Body of pancreas (tissue), 4 donors: ENCODE results near the gene SYTL1. TPM values are rescaled to one million over a fixed set of nuclear protein-coding genes. Genes with fewer than 3 reads are reported as not detected.
A peak's percentile ranks its signal among the peaks of the same experiment; 100 is the strongest.

Experiments
- ATAC-seq: fragments of 150-250 bp; one replicate; pipeline ENCODE4 v1.9.1; 2016
- DNase-seq, 4 donors: peaks; one replicate each; pipeline ENCODE4 v3.0.0-alpha.2; 2019
- H3K27ac ChIP-seq, 4 donors: fragments of 200-600 bp; sonication (generic); 1 replicate in 3 of 4; 2 replicates in 1 of 4; pipeline versions ENCODE4 v1.5.1 to v1.6.1; 2016 to 2019; ENCODE audit warnings: mild to moderate bottlenecking in 1 of 4, mixed read lengths in 1 of 4, moderate library complexity in 1 of 4
- H3K27me3 ChIP-seq, 2 donors: fragments of 200-600 bp; sonication (generic); one replicate each; pipeline ENCODE4 v1.6.0; 2016; ENCODE audit warnings: mild to moderate bottlenecking in 1 of 2
- H3K36me3 ChIP-seq, 2 donors: fragments of 200-600 bp; sonication (generic); replicated peaks in 1 of 2; 2 replicates each; pipeline ENCODE4 v1.5.1; 2016; ENCODE audit warnings: low read depth in 2 of 2; ENCODE audit not compliant: insufficient read depth in 1 of 2
- H3K4me1 ChIP-seq: fragments of 200-600 bp; sonication (generic); one replicate; pipeline ENCODE4 v1.6.0; 2016
- H3K4me3 ChIP-seq, 2 donors: fragments of 200-600 bp; sonication (generic); 1 replicate in 1 of 2; 2 replicates in 1 of 2; pipeline ENCODE4 v1.5.1; 2016 to 2019
- H3K9me3 ChIP-seq, 3 donors: fragments of 200-600 bp; sonication (generic); 1 replicate in 2 of 3; 2 replicates in 1 of 3; pipeline ENCODE4 v1.5.1; 2016
- CTCF ChIP-seq, 7 experiments: fragments of 450-650 bp in 4 of 7; fragments of 200-600 bp in 3 of 7; sonication (generic) in 3 of 7; IDR thresholded peaks; one replicate each; pipeline ENCODE4 v1.5.1; 2016 to 2019; ENCODE audit warnings: antibody characterized with exemption in 7 of 7
- POLR2A ChIP-seq, 3 donors: fragments of 450-650 bp; IDR thresholded peaks; one replicate each; pipeline ENCODE4 v1.6.1; 2016; ENCODE audit warnings: antibody characterized with exemption in 3 of 3, mild to moderate bottlenecking in 2 of 3
- WGBS, 2 donors: methylation state at CpG; one replicate each; pipeline ENCODE4 v1.1.5; 2017; 5-methylcytosine and 5-hydroxymethylcytosine counted together
- intact Hi-C: fragments of 100-400 bp; cut with DNase I; formaldehyde crosslinking; loops from one replicate; pipeline ENCODE4 v1.15.1; 2023
- small RNA-seq: library from RNA; depleted of rRNA; stranded (forward); fragments of <200 nt; gene quantifications from one replicate; pipeline ENCODE3, GENCODE V24; 2016
- total RNA-seq, 2 donors: library from RNA; depleted of rRNA; stranded (reverse); fragments of >200 nt; gene quantifications; one replicate each; pipeline ENCODE4 v1.1.0, GENCODE V29; 2016

Gene SYTL1
- total RNA-seq, 2 donors from 2014 or later = 107 to 129 TPM

- 59 to 82% methylated on average over 16 to 24 of the region's 24 CpGs for WGBS, 2 donors
- Histone ChIP-seq H3K27me3 (no peaks in the 10 kb centered on the region), H3K27ac (peak overlapping the region in 3 of 4 donors; percentile 20 to 55 (median 51)), H3K9me3 (no peaks in the 10 kb centered on the region), H3K4me1 (peaks cover 10% of the 10 kb centered on the region), H3K4me3 (no peak overlapping the region), H3K36me3 (peaks cover 0 to 10% of the 10 kb centered on the region in 2 donors)
- ATAC-seq (no peak), DNase-seq (peak in 3 of 4 donors; percentile 28 to 46 (median 34))
- no peak for TF ChIP-seq POLR2A (IDR thresholded peaks at IDR 0.05)
- TF ChIP-seq CTCF (IDR thresholded peaks at IDR 0.05) = peak in 1 of 7 experiments; percentile 14
- intact Hi-C loops = no loop called here
Measured at GRCh38 chr1:27403065-27403726, 61.4 kb downstream of the SYTL1 start.

Small RNA genes within 50 kb of the gene (small RNA-seq; reads per million reads assigned to genes)
- not detected for gene RNU6-48P

Other genes with a start within 250 kb of the SYTL1 start
- 1 to 10 TPM; 6.9 to 7.8 TPM for gene SLC9A1, start 186.9 kb upstream of the SYTL1 start, total RNA-seq
- gene WDTC1, start 107.4 kb upstream of the SYTL1 start, total RNA-seq = 10 to 100 TPM; 22.7 to 28.3 TPM
- 10 to 100 TPM in 1 of 2 donors, 1 to 10 TPM in 1; 8.6 to 20.0 TPM for gene TMEM222, start 19.9 kb upstream of the SYTL1 start, total RNA-seq
- 10 to 100 TPM; 28.8 to 31.3 TPM for gene MAP3K6, start 24.9 kb downstream of the SYTL1 start, total RNA-seq
- 1 to 10 TPM; 1.3 to 1.6 TPM for gene FCN3, start 32.8 kb downstream of the SYTL1 start, total RNA-seq
- 1 to 10 TPM in 1 of 2 donors, not detected in 1; 1.3 TPM for gene CD164L2, start 41.3 kb downstream of the SYTL1 start, total RNA-seq
- gene GPR3, start 50.6 kb downstream of the SYTL1 start, total RNA-seq = not detected
- gene WASF2, start 148.1 kb downstream of the SYTL1 start, total RNA-seq = 10 to 100 TPM; 28.0 to 36.1 TPM